ENCODE data around the gene GAL3ST2.
"Not testable (repeated sequence)": the region's sequence is repeated elsewhere in the genome, so short reads cannot be mapped to it uniquely, and the experiment has no call there.

GAL3ST2 gene

DNA sequence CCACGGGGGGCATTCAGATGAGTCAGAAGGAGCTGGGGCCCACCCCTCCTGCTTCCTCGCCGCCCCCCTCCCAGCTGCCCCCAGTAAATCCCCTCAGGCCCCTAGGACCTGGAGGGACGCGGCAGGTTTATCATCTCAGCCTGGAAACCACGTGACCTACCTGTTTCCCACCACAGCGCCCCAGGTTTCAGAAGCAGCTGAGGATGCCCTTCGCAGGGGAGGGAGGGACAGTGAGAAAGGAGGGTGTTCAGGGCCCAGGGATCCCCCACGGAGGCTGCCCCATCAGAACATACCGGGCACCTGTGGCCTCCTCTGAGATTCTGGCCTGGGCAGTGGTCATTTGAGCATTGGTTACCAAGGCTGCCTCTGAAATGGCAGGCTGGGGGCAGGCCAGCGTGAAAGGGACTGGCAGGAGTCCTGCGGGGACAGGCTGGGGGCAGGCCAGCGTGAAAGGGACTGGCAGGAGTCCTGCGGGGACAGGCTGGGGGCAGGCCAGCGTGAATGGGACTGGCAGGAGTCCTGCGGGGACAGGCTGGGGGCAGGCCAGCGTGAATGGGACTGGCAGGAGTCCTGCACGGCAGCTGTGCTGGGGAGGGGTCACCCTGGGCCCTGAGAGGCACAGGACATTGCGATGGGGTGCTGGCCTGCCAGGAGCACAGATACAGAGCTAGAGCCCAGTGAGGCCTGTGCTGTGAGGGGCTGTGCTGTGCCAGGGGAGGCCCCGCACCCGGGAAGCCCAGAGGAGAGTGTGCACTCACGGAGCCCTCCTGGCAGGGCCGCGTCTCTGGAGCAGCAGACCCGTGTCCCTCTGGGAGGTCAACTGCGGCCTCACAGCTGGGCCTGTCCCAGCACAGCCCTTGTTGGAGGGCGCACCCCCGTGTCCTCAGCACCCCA, 33.9 kb downstream of the GAL3ST2 start:
- DNase-seq: no peak

GRCh38 chr2:241811201-241811951, 34.8 kb downstream of the GAL3ST2 start:
- DNase-seq: no peak

GRCh38 chr2:241811952-241812729, 35.5 kb downstream of the GAL3ST2 start:
- DNase-seq: no peak

DNA sequence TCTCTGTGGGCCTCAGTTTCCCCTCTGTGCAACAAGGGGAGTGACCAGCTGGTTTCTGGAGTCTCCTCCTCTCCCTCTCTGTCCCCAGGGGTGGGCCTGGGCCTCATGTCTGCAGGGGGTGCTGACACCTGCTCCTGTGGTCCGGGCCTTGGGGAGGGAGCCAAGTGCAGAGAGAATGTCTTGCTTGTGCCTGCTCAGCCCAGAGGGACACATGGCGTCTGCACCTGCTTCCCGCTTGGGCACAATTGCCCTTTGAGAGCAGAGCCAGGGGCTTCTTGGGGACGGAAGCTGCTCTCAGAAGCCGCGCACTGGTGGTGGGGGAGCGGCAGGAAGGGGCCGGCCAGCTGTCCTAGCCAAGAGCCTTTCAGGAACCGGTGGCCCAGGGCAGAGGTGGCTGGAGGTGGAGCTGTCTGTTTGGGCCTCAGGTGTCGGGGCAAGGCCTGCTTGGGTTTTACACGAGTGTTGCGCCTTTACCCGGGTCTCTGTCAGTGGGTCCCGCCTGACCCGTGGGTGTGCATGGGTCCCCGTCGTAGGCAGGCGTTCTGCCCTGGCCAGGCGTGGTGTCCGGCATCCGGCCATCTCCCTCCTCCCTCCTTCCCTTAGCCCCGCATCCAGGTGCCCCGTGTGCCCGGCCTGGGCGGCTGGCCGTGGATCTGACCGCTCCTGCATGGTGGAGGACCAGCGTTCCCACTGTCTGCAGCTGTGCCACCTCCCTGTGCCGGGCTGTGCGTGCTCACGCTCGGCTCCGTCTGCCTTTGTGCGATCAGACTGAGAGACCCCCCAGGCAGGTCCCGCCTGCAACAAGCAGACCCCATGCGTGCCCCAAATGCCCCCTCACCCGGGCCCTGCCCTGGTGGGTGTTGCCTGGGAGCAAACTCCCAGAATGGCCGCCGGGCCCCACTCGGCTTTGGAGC, 36.4 kb downstream of the GAL3ST2 start:
- no peak for DNase-seq

GRCh38 chr2:241813644-241814392, 37.2 kb downstream of the GAL3ST2 start:
- no peak for DNase-seq

DNA sequence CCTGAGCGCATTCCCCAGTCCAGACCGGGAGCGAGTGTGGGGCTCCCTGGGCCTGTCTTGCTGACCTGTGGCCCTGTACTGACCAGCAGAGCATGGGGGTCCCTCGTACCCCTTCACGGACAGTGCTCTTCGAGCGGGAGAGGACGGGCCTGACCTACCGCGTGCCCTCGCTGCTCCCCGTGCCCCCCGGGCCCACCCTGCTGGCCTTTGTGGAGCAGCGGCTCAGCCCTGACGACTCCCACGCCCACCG, 37.7 kb downstream of the GAL3ST2 start:
- DNase-seq: no peak

GRCh38 chr2:241814643-241815476, 38.2 kb downstream of the GAL3ST2 start:
- DNase-seq: no peak

DNA sequence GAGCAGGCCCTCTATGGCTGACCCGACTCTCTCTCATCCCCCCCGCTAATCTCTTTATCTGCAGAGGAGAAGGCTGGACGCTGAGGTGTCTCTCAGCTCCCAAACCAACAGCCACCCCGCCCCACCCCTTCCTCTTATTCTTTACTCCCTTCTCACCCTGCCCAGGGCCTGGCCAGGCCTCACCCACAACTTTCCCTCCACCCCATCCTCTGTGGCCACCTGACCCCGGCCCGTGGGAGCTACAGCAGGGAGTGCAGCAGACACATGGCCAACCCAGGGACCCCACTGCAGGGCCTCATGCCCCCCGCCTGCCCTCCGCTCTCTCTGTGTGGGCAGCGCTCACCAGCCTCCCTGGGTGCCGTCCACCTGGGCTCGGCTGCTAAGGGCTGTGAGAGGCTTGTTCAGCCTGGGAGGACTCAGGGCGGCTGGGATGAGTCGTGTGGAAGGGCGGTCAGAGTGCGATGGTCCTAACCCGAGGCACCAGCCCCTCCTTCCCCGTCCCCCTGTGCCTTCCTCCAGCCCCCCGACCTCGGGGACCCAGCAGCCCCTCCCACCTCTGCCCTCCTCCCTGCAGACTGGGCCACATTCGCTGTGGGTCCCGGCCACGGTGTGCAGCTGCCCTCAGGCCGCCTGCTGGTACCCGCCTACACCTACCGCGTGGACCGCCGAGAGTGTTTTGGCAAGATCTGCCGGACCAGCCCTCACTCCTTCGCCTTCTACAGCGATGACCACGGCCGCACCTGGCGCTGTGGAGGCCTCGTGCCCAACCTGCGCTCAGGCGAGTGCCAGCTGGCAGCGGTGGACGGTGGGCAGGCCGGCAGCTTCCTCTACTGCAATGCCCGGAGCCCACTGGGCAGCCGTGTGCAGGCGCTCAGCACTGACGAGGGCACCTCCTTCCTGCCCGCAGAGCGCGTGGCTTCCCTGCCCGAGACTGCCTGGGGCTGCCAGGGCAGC, 39.1 kb downstream of the GAL3ST2 start:
- DNase-seq: no peak

- no peak for DNase-seq
Observed at GRCh38 chr2:241816431-241817121, 40.0 kb downstream of the GAL3ST2 start.

- no peak for DNase-seq
Observed at GRCh38 chr2:241817126-241817820, 40.7 kb downstream of the GAL3ST2 start.

GRCh38 chr2:241817821-241818215, 41.2 kb downstream of the GAL3ST2 start:
- DNase-seq: not testable (repeated sequence)

DNA sequence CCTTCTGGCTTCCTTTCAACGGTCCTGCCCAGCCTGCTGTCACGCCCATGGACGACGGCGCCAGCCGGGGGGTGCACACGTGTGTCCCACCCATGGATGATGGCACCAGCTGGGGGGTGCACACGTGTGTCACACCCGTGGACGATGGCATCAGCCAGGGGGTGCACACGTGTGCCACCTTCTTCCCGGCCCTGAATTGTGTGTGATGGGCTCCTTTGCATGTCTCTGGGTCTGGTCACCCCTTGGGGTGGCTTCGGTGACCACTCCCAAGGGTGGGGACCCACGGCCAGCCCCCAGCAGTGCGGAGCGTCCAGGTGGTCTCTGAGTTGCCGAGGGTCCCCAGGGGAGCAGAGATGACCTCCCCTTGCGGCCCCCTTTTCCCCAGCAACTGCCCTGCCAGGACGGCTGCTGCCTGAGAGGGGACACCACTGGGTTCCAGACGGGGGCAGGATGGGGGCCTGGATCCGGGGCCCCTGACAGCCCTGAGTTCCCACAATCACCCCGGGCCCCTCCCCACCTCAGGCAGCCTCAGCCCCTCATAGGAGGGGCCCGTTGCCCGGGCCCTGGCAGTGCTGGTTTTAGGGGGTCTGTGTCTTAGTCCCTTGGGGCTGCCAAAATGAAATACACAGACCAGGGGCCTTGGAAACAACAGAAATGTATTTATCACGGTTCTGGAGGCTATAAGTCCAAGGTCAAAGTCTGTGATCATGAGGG, 41.8 kb downstream of the GAL3ST2 start:
- DNase-seq: no peak

DNA sequence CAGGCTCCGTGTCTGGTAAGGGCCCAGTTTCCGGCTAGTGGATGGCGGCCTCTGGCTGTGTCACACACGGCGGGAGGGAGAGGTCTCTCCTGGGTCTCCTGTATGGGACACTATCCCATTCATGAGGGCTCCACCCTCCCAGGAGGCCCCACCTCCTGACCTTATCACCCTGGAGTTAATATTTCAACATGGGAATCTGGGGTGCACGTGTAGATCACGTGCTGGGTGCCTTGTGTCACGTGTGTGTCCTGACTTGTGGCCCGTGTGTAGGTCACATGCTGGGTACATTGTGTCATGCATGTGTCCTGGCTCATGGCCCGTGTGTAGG, 42.3 kb downstream of the GAL3ST2 start:
- no peak for DNase-seq

DNA sequence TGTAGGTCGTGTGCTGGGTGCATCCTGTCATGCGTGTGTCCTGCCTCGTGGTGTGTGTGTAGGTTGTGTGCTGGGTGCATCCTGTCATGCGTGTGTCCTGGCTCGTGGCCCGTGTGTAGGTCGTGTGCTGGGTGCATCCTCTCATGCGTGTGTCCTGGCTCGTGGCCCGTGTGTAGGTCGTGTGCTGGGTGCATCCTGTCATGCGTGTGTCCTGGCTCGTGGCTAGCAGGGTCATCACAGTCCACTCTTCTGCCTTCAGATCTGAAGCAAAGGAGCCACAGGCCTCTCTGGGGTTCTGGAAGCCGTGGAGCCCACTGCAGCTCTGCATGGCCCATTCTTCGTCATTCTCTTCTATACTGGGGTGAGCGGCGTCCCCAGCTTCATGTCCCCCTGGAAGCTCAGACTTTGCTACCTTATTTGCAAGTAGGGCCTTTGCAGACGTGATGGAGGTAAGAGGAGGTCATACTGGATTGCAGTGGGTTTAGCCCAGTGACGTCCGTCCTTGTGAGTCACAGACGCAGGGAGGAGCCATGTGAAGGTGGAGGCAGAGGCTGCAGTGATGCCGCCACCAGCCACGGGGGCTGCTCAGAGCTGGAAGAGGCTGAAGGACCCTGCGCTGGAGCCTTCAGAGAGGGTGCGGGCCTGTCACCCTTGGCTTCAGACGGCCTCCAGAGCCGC, 43.5 kb downstream of the GAL3ST2 start:
- not testable (repeated sequence) for DNase-seq

DNA sequence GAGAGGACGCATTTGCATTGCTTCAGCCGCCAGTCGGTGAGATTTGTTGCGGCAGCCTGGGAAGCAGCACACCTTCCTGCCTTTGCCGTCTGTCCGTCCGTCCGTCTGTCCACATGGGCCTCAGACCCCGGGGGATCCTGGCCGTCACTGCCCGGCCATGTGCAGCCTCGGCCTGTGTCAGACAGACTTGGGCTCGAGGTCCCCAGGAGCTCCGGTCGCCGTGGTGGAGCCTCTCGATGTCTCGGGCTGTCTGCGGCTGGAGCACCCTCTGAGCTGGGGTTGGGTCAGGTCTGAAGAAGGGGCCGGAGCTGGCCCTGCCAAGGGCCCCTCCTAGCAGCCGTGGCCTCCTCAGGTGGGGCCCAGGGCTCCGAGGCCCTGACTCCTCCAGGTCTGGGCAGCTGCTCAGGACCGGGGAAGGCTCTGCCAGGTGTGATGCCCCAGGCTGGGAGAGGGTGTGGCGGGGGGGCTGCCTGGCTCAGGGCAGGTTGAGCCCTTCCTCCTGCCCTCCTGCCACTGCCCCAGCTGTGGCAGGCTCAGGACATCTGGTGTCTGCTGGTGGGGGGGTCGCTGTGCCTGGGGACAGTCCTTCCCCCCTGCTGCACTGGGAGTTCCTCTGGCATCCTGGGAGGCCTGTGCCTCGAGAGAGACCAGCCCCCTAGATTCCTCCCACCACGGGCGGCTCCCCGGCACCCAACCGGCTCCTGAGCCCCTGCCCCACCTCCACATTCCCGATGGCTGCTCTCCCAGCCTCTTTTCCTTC, 44.2 kb downstream of the GAL3ST2 start:
- DNase-seq: no peak

Measured in retina (tissue), 1 donor.